Endothelial cell of hepatic sinusoid (primary cell): ENCODE results near the gene OR14C36.
"Not testable (repeated sequence)": the region's sequence is repeated elsewhere in the genome, so short reads cannot be mapped to it uniquely, and the experiment has no call there.

ENCODE experiments used
- in situ Hi-C: cut with HindIII; loops from 2 replicates; pipeline ENCODE4 v1.10.0; 2017; ENCODE audit warnings: low sequenced_read_pairs

The OR14C36 gene, protein sequence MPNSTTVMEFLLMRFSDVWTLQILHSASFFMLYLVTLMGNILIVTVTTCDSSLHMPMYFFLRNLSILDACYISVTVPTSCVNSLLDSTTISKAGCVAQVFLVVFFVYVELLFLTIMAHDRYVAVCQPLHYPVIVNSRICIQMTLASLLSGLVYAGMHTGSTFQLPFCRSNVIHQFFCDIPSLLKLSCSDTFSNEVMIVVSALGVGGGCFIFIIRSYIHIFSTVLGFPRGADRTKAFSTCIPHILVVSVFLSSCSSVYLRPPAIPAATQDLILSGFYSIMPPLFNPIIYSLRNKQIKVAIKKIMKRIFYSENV

DNA sequence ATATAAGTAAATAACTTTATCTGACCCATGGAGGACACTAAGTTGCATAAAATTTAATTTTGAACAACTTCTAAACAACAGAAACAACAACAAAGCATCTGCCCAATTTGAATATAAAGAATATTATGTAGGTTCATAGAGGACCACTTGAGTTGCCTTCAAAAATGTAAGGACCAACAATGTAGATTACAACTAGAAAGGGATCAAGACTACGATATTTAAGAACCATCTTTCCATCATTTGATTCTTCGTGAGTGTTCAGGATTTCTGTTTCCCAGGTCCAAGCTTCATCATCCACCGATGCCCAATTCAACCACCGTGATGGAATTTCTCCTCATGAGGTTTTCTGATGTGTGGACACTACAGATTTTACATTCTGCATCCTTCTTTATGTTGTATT lies at the start of gene OR14C36:
TSS of gene OR14C36 (plus strand) at position 301 of the 400 bp plus-strand sequence. CDS start at position 301, 0 bp downstream.
- in situ Hi-C loops: no loop called here

DNA sequence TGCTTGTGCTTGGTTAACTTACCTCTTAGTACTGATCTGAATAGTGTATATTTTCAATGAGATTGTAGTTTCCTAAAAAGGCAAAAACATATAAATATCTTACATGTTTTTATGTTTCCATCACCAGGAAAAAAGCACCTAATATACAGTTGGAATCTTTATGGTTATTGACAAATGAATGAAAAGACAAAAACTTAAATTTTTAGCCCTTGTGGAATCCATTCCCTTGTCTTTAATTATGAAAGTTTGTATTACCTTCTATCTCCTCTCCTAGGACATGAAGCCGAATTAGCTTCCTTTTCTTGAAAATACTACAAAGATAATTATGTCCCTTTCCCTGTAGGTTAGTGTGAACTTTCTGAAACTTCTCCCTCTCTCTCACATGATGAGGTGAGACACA lies 45.3 kb upstream of the OR14C36 start, which contains the start of gene OR2T12:
TSS of gene OR2T12 (minus strand) at position 101 of the 400 bp plus-strand sequence. CDS start 7,846 bp downstream, outside the sequence.
- in situ Hi-C loops: no loop called here

DNA sequence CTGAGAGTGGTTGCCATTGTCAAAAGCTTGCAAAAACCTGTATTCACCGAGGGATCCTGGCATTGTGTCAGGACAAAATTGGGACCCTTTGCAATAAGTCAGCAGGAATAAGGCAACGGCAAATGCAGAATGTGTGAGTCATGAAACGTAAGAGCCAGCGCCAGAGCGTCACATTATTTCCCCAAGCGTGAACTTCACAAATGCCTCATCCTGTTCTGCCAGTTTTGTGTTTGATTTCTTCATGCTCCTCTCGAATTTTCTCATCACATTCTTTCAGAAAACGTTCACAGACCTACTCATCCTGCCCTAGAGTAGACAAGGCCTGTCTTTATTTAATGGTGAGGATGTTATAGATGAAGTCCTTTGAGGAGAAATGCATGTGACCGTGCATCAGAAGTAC lies 42.9 kb upstream of the OR14C36 start:
- in situ Hi-C loops: not testable (repeated sequence)

DNA sequence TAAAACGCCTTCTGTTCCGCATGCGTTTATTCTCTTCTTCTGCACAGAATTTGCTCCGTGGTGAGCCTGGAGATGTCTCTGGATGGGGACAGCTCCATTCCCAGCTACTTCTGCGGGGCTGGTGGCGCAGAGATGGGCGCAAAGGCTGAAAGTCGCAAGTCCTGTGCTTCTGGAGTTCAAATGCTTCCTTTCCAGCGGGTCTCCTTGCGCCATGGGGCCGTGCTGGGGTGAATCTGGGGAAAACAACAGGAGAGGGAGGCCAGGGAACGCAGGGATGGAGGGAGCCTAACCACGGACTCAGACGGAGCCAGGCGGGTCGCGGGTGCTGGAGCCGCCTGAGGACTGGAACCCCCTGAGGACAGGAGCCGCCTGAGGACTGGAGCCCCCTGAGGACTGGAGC lies 42.5 kb upstream of the OR14C36 start:
- in situ Hi-C loops: no loop called here

DNA sequence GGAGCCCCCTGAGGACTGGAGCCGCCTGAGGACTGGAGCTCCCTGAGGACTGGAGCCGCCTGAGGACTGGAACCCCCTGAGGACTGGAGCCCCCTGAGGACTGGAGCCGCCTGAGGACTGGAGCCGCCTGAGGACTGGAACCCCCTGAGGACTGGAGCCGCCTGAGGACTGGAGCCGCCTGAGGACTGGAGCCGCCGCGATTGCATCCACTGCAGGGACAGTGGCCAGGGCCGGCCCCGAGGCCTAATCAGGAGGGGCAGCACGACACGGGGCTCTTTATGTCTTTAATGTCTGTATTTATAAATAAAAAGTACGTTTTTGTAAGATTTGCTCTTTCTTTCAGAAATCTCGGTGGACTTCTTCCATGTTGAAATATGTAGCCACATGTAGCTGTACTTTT lies 41.8 kb upstream of the OR14C36 start:
- in situ Hi-C loops: not testable (repeated sequence)

DNA sequence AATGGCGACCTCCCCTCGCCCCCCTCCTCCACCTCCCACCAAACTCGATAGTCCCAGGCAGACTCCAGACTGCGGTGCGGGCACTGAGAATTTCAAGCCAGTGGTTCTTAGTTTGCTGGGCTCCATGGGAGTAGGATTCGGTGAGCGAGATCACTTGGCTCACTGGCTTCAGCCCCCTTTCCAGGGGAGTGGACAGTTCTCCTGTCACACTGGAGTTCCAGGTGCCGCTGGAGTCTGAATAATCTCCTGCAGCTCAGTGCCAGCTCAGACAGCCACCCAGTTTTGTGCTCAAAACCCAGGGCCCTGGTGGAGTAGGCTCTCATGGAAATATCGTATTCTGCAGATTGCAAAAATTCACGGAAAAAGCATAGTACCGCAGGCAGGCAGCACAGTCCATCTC lies 31.8 kb upstream of the OR14C36 start:
- in situ Hi-C loops: no loop called here

DNA sequence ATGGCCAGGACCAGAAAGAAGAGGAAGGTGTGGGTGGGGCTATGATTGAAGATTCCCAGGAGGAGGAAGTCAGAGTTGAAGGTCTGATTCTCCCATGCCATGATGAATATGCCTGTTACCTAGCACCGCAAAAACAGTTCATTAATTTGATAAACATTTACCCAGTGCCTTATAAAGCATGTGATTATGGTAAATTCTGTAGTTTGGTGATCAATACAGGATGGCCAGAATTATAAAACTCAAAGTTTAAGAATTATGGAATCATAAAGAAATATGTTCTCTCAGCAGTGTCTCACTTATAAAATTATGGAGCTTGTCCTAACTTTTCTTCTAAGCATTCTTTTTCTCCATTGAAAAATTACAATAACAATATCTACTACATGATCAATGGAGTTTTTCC lies 24.1 kb upstream of the OR14C36 start, which contains the start of gene OR2M7:
TSS of gene OR2M7 (minus strand) at position 101 of the 400 bp plus-strand sequence. CDS start at position 101, 0 bp downstream.
- in situ Hi-C loops: no loop called here

DNA sequence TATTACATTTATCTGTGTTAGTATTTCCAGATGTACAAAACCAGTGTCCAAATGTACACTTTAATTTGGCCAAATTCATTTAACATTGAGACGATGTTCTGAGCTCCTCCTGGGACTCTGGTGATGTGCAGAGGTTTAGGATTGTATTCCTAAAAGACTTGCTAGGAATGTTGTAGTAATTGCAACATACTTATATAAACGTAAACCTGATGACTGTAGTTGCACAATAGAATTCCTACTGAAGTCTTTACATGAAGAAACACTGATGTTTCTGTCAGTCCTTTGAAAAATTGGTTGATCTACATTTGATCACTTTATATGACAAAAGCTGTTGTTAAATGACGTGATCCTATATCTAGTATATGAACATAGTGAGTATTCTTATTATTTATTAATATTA lies 5.1 kb upstream of the OR14C36 start:
- in situ Hi-C loops: no loop called here

DNA sequence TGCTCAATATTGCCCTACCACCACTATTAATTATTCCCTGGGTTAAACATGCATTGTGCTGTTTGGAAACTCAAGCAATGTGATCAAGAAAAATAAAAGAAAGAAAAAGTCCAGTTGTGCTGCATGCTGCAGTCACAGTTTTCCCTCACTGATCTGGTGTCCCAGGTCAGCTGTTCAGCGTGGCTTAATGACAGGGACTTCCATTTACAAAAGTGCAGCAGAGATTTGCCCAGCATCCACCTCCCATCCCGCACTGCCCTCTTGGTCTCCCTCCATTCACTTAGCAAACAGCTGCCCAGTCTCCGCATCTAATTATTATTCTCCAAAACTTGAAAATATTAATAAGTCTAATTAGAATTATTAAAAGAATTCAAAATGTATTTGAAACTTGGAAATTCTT lies 10.8 kb downstream of the OR14C36 start:
- in situ Hi-C loops: no loop called here

DNA sequence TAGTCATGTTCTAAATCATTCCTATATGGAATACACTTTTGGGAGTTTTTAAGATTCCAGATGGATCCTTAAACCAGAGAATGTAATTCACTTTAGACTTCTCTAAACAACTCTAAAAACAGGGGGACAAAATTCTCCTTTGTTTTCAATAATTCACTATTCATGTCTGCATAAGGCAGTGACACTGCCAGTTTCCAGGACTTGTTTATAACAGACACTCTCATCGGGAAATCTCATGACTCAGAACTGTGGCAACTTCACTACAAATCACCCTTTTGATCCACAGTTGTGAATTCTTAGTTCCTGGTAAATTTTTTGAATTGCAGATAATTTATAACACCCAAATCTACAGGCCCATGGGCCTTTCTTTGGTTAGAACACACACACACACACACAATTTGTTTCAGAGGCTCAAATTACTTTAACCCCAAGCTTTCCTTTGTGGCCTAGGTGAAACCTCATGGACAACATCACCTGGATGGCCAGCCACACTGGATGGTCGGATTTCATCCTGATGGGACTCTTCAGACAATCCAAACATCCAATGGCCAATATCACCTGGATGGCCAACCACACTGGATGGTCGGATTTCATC lies 12.6 kb downstream of the OR14C36 start, which contains the start of gene OR2T4:
TSS of gene OR2T4 (plus strand) at position 545 of the 595 bp plus-strand sequence. CDS start at position 545, 0 bp downstream.
- in situ Hi-C loops: no loop called here

DNA sequence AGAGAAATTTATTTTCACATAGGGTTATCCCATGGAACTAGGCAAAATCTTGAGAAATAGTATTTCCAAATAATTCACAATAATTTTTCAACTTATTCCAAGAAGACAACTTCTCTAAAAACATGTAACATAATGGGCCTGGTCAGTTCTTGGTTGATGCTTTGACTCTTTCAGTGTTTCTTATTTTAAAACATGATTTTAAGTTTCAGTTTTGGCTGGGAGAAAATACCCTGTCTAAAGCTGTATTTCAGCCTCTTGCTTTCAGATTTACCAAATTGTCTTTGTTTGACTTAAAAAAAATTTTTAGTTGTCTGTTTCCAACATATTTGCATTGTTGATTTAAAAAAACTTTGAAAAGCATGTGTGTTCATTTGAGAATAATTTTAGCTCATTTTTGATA lies 18.0 kb downstream of the OR14C36 start:
- in situ Hi-C loops: no loop called here

DNA sequence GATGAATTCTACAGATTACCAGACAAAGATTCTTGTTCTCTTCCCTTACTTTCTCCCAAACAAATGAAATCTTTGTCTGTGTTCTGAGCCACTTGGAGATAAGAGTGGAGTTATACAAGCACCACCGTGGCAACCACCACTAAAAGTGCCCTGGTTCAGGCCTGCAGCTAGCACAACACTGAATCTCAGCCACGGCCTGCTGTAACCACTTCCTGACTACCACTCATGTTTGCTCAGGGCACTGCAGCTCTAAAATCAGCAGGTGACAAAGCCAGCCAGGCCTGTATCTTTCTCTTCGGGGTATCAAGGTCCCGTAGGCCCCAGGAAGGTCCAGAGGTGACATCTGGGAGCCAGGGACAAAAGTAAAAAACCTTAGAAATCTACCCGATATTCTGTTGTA lies 23.8 kb downstream of the OR14C36 start:
- in situ Hi-C loops: no loop called here

DNA sequence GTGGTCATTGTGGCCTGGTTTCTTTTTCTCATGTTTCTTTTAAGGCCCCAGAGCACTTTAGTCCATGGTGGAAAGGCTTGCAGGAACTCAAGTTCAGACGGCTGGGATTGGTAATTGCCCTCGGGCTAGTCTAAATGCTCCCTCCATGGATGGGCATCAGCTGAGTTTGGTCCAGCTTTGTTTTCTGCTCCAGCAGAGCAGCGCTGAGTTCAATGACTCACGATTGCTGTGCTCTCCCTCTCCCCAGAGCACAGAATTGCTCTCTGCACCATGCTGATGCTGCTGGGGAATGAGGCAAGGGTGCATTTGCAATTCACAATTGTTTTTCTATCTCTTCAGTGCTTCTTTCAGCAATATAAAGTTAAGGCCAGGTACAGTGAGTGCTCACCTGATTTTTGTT lies 25.2 kb downstream of the OR14C36 start:
- in situ Hi-C loops: no loop called here

DNA sequence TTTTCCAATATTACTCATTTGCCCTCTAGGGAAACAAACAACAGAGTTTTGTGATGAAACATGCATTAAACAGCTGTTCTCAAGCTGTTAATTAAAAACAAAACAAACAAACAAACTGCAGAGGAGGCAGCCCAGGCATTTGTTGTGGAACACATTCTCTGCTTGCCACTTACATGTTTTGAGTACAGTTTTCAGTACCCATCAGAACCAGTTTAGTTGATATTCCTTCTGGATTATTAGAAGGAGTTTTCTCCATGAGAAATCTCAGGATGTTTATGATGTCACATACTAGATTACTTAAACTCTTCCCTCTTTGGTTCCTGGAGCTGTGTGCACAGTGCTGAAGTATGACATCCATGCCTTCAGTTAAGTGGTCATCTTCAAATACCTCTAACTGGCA lies 26.9 kb downstream of the OR14C36 start, which contains the start of gene OR2T6:
TSS of gene OR2T6 (plus strand) at position 301 of the 400 bp plus-strand sequence. CDS start 11,863 bp downstream, outside the sequence.
- in situ Hi-C loops: no loop called here

DNA sequence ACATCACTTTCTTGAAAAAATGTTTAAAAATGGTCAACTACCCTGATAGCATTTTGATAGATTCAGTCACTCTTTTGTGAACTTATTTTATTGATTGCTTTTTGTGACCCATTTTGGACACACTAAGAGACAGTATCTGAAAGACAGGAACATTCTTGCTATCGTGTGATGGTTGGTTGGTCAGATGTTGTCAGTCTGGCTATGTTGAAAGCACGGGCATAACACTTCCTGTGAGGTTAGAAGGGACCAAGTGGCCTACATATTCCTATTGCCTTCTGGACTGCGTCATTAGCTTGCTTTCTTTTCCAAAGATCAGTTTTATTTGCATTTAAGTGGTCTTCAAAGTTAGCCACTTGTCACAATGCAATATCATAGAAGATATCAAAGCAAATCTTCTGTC lies 28.3 kb downstream of the OR14C36 start:
- in situ Hi-C loops: no loop called here

DNA sequence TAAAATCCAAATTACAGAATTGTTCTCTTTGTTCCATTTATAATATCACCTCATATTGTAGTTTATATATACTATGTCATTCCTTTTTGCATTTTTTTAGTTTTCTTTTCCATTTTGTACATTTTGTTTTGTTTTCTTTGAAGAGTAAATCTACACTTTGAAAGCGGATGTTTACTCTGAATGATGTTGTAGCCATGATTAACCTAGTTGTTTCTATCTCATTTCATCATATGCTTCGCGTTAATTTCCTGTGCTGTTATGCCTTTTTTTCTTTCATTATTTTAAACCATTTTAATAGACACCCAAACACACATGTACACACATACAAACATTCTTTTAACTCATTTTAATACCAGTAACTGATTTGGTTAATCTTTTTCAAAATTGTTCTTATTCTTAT lies 32.3 kb downstream of the OR14C36 start:
- in situ Hi-C loops: no loop called here

DNA sequence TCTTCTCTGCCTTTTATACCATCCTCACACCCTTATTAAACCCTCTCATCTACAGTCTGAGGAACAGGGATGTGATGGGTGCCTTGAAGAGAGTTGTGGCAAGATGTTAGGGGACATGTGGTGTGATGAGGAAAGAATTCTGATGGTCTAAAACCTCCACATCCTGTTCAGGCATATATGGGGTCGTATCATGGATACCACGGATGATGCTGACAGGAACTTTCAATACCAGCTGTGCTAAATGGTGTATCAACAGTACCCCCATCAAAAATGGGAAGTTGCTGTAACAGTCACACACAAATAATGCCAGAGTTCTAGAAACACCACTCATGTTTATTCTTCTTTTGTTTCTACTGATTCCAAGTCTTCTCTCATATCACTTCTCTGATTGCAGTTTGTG lies 39.9 kb downstream of the OR14C36 start:
- in situ Hi-C loops: no loop called here

DNA sequence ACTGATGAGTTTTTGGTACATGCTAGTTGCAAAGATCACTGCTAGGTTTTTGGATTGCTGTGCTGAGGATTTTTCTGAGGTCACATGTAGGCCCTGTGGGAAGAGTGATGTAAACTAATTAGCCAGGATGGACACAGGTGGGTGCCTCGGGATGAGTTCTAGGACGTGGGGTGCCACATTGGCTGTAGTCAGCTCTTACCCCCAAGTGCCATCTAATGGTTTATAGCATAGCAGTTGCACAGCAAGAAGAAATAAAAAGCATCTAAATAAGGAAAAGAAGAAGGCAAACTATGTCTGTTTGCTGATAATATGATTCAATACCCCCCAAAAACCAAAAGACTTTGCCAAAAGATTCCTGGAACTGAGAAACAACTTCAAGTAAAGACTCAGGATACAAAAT lies 44.5 kb downstream of the OR14C36 start:
- in situ Hi-C loops: no loop called here
